Breast epithelium (tissue), 4 donors: ENCODE data around the gene RGS3. TPM values are rescaled to one million over a fixed set of nuclear protein-coding genes. Genes with fewer than 3 reads are reported as not detected.

Experiments used
- DNase-seq, 2 donors: peaks; one replicate each; pipeline ENCODE4 v3.0.0-alpha.2; 2019; ENCODE audit warnings: low spot score in 2 of 2
- H3K27ac ChIP-seq, 2 donors: fragments of 200-600 bp; sonication (generic) in 1 of 2; one replicate each; pipeline ENCODE4 v1.5.1; 2016 to 2019; ENCODE audit warnings: mild to moderate bottlenecking in 1 of 2
- H3K27me3 ChIP-seq, 2 donors: fragments of 200-600 bp; sonication (generic) in 1 of 2; one replicate each; pipeline versions ENCODE4 v1.5.1 to v1.6.0; 2017 to 2019; ENCODE audit warnings: control low read depth in 1 of 2, mild to moderate bottlenecking in 1 of 2
- H3K36me3 ChIP-seq: fragments of 200-600 bp; one replicate; pipeline ENCODE4 v1.5.1; 2019
- H3K4me1 ChIP-seq, 2 donors: fragments of 200-600 bp; sonication (generic); one replicate each; pipeline ENCODE4 v1.5.1; 2016 to 2019; ENCODE audit warnings: control low read depth in 1 of 2
- H3K4me3 ChIP-seq, 3 donors: fragments of 200-600 bp; sonication (generic); 1 replicate in 2 of 3; 2 replicates in 1 of 3; pipeline ENCODE4 v1.5.1; 2016 to 2019; ENCODE audit warnings: mild to moderate bottlenecking in 3 of 3, moderate library complexity in 2 of 3
- H3K9me3 ChIP-seq, 2 donors: fragments of 200-600 bp; sonication (generic) in 1 of 2; one replicate each; pipeline ENCODE4 v1.5.1; 2016 to 2019; ENCODE audit warnings: control low read depth in 1 of 2
- CTCF ChIP-seq, 3 donors: fragments of 450-650 bp; IDR thresholded peaks; one replicate each; pipeline ENCODE4 v1.5.1; 2016 to 2017; ENCODE audit warnings: antibody characterized with exemption in 3 of 3, mild to moderate bottlenecking in 3 of 3, moderate library complexity in 3 of 3
- POLR2A ChIP-seq: fragments of 450-650 bp; IDR thresholded peaks from one replicate; pipeline ENCODE4 v1.6.1; 2016; ENCODE audit warnings: antibody characterized with exemption, mild to moderate bottlenecking, moderate library complexity
- POLR2AphosphoS5 ChIP-seq, 3 donors: sonication (generic); formaldehyde crosslinking; IDR thresholded peaks; one replicate each; pipeline ENCODE4 v1.6.1; 2017; ENCODE audit warnings: antibody characterized with exemption in 3 of 3
- intact Hi-C: fragments of 100-400 bp; cut with DNase I; formaldehyde crosslinking; loops from one replicate; pipeline ENCODE4 v1.15.1; 2023; ENCODE audit warnings: low total_unique reads
- total RNA-seq, 3 donors: library from RNA; depleted of rRNA; stranded (reverse); fragments of >200 nt; gene quantifications; one replicate each; pipeline ENCODE4 v1.1.0, GENCODE V29; 2016

The RGS3 gene
- total RNA-seq, 3 donors from 2014 or later, result 31.7 to 49.0 (median 35.4) TPM

GRCh38 chr9:113492343-113493202, 29.0 kb downstream of the RGS3 start:
- DNase-seq, result peak in 1 of 2 donors; percentile 66
- H3K27me3 ChIP-seq, result no peaks in the 10 kb centered on the region
- no peak overlapping the region for H3K27ac ChIP-seq
- intact Hi-C loops, result no loop called here
- no peaks in the 10 kb centered on the region for H3K9me3 ChIP-seq
- no peak overlapping the region for H3K4me3 ChIP-seq
- H3K36me3 ChIP-seq, result no peaks in the 10 kb centered on the region
- TF ChIP-seq POLR2AphosphoS5 (IDR thresholded peaks at IDR 0.05) (no peak), POLR2A (no peak)
- H3K4me1 ChIP-seq, result no peaks in the 10 kb centered on the region

- no peak overlapping the region for H3K4me3 ChIP-seq
- H3K36me3 ChIP-seq, result no peaks in the 10 kb centered on the region
- H3K9me3 ChIP-seq, result no peaks in the 10 kb centered on the region
- no peak overlapping the region for H3K27ac ChIP-seq
- TF ChIP-seq CTCF (IDR thresholded peaks at IDR 0.05) (no peak), POLR2AphosphoS5 (IDR thresholded peaks at IDR 0.05) (no peak), POLR2A (no peak)
- DNase-seq, result no peak
- H3K4me1 ChIP-seq, result no peaks in the 10 kb centered on the region
- no peaks in the 10 kb centered on the region for H3K27me3 ChIP-seq
- intact Hi-C loops, result no loop called here
Measured at GRCh38 chr9:113493203-113493520, 29.6 kb downstream of the RGS3 start.

- TF ChIP-seq POLR2A (no peak), CTCF (IDR thresholded peaks at IDR 0.05) (no peak)
- intact Hi-C loops, result no loop called here
- Histone ChIP-seq H3K36me3 (no peaks in the 10 kb centered on the region), H3K9me3 (no peaks in the 10 kb centered on the region), H3K4me3 (no peak overlapping the region), H3K27me3 (no peaks in the 10 kb centered on the region), H3K4me1 (no peaks in the 10 kb centered on the region), H3K27ac (no peak overlapping the region)
- no peak for DNase-seq
Measured at GRCh38 chr9:113495526-113495925, 32.0 kb downstream of the RGS3 start.

DNA sequence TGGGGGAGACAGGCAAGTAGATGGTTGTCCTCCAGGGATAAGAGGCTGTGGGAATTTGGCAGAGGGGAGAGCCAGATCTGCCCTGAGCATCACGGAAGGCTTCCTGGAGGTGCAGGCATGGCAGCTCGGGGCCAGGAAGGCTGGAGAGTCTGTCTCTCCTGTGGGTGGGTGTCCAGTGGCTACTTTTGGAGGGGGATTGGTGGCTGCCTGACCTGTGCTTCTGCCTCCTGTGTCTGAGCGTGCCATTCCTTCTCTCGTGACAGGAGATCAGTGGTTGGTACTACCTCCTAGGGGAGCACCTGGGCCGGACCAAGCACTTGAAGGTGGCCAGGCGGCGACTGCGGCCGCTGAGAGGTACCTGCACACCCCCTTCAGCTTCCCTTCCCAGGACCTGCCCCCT, 33.5 kb downstream of the RGS3 start:
- DNase-seq, result no peak
- H3K36me3 ChIP-seq, result no peaks in the 10 kb centered on the region
- no peak for TF ChIP-seq POLR2AphosphoS5 (IDR thresholded peaks at IDR 0.05)
- no peak for TF ChIP-seq CTCF (IDR thresholded peaks at IDR 0.05)
- TF ChIP-seq POLR2A, result no peak
- H3K9me3 ChIP-seq, result no peaks in the 10 kb centered on the region
- intact Hi-C loops, result no loop called here
- H3K4me3 ChIP-seq, result no peak overlapping the region
- H3K4me1 ChIP-seq, result no peaks in the 10 kb centered on the region
- no peak overlapping the region for H3K27ac ChIP-seq
- H3K27me3 ChIP-seq, result no peaks in the 10 kb centered on the region

GRCh38 chr9:113499153-113499875, 35.8 kb downstream of the RGS3 start:
- no peak for DNase-seq
- Histone ChIP-seq H3K36me3 (no peaks in the 10 kb centered on the region), H3K27me3 (no peaks in the 10 kb centered on the region), H3K9me3 (no peaks in the 10 kb centered on the region), H3K4me3 (no peak overlapping the region), H3K27ac (peak overlapping the region; percentile 33 to 38), H3K4me1 (no peaks in the 10 kb centered on the region)
- intact Hi-C loops, result no loop called here
- no peak for TF ChIP-seq CTCF (IDR thresholded peaks at IDR 0.05)
- TF ChIP-seq POLR2AphosphoS5 (IDR thresholded peaks at IDR 0.05), result no peak
- no peak for TF ChIP-seq POLR2A
